Measurements from ENCODE around the gene TNIP2.

The TNIP2 gene

GRCh38 chr4:2771264-2771663 lies 15.1 kb upstream of the TNIP2 start:
- H3K27me3 ChIP-seq (ENCODE audit: insufficient read depth, low read length) = no peaks in the 10 kb centered on the region
- H3K4me1 ChIP-seq (ENCODE audit: control insufficient read depth in 1 of 2, insufficient read depth in 2 of 2, low read length in 2 of 2) = peaks cover 7 to 10% of the 10 kb centered on the region in 2 experiments
- H3K18ac ChIP-seq (ENCODE audit: low read length) = no peak overlapping the region
- no peak for DNase-seq
- no peak overlapping the region for H2BK120ac ChIP-seq (ENCODE audit: insufficient read depth, low read length, poor library complexity)
- H3K4ac ChIP-seq (ENCODE audit: low read depth, low read length) = no peak overlapping the region
- no peaks in the 10 kb centered on the region for H3K36me3 ChIP-seq (ENCODE audit: control insufficient read depth in 1 of 2, insufficient read depth in 2 of 2, low read length in 2 of 2)
- no peaks in the 10 kb centered on the region for H3K9me3 ChIP-seq (ENCODE audit: insufficient read depth, low read depth, low read length)
- no CpG with 5 or more reads among the region's 3 CpGs for WGBS (ENCODE audit: extremely low coverage, insufficient coverage, insufficient read length)
- H2AK5ac ChIP-seq (ENCODE audit: low read length) = no peak overlapping the region
- H3K79me2 ChIP-seq (ENCODE audit: control insufficient read depth, insufficient read depth, low read length, poor library complexity) = no peaks in the 10 kb centered on the region
- H4K91ac ChIP-seq (ENCODE audit: low read depth, low read length) = no peak overlapping the region
- no peak overlapping the region for H3K27ac ChIP-seq (ENCODE audit: low read depth, low read length)
- no peak overlapping the region for H2BK12ac ChIP-seq (ENCODE audit: low read length)
- no peak overlapping the region for H4K8ac ChIP-seq (ENCODE audit: low read depth, low read length)
- H3K9ac ChIP-seq (ENCODE audit: low read length) = no peak overlapping the region
- H2BK5ac ChIP-seq (ENCODE audit: low read depth, low read length, poor library complexity) = no peak overlapping the region
- no peaks in the 10 kb centered on the region for H3K79me1 ChIP-seq (ENCODE audit: low read length)
- H3K14ac ChIP-seq (ENCODE audit: low read length) = no peak overlapping the region
- no peak overlapping the region for H3K23ac ChIP-seq (ENCODE audit: low read length)
- no peak overlapping the region for H2AFZ ChIP-seq (ENCODE audit: insufficient read depth, low read length, poor library complexity)
- no peak overlapping the region for H3K4me3 ChIP-seq (ENCODE audit: low read depth, low read length)
- no peak overlapping the region for H3K4me2 ChIP-seq (ENCODE audit: low read length)
- no peak overlapping the region for H4K12ac ChIP-seq (ENCODE audit: low read depth, low read length)

GRCh38 chr4:2768921-2769336 lies 12.8 kb upstream of the TNIP2 start:
- no peak overlapping the region for H4K8ac ChIP-seq (ENCODE audit: low read depth, low read length)
- no peaks in the 10 kb centered on the region for H3K36me3 ChIP-seq (ENCODE audit: control insufficient read depth in 1 of 2, insufficient read depth in 2 of 2, low read length in 2 of 2)
- H2BK120ac ChIP-seq (ENCODE audit: insufficient read depth, low read length, poor library complexity) = no peak overlapping the region
- H3K14ac ChIP-seq (ENCODE audit: low read length) = no peak overlapping the region
- H3K4me1 ChIP-seq (ENCODE audit: control insufficient read depth in 1 of 2, insufficient read depth in 2 of 2, low read length in 2 of 2) = peaks cover 7 to 10% of the 10 kb centered on the region in 2 experiments
- H3K4me3 ChIP-seq (ENCODE audit: low read depth, low read length) = no peak overlapping the region
- no peak overlapping the region for H2BK12ac ChIP-seq (ENCODE audit: low read length)
- DNase-seq = no peak
- no peak overlapping the region for H4K12ac ChIP-seq (ENCODE audit: low read depth, low read length)
- no peaks in the 10 kb centered on the region for H3K79me2 ChIP-seq (ENCODE audit: control insufficient read depth, insufficient read depth, low read length, poor library complexity)
- no peak overlapping the region for H3K23ac ChIP-seq (ENCODE audit: low read length)
- H3K27me3 ChIP-seq (ENCODE audit: insufficient read depth, low read length) = no peaks in the 10 kb centered on the region
- no peak overlapping the region for H2AFZ ChIP-seq (ENCODE audit: insufficient read depth, low read length, poor library complexity)
- no peak overlapping the region for H3K27ac ChIP-seq (ENCODE audit: low read depth, low read length)
- no peaks in the 10 kb centered on the region for H3K79me1 ChIP-seq (ENCODE audit: low read length)
- WGBS (ENCODE audit: extremely low coverage, insufficient coverage, insufficient read length) = no CpG with 5 or more reads among the region's 15 CpGs
- no peak overlapping the region for H4K91ac ChIP-seq (ENCODE audit: low read depth, low read length)
- H3K9ac ChIP-seq (ENCODE audit: low read length) = no peak overlapping the region
- no peak overlapping the region for H3K4ac ChIP-seq (ENCODE audit: low read depth, low read length)
- H3K18ac ChIP-seq (ENCODE audit: low read length) = no peak overlapping the region
- H3K9me3 ChIP-seq (ENCODE audit: insufficient read depth, low read depth, low read length) = no peaks in the 10 kb centered on the region
- H2AK5ac ChIP-seq (ENCODE audit: low read length) = no peak overlapping the region
- no peak overlapping the region for H2BK5ac ChIP-seq (ENCODE audit: low read depth, low read length, poor library complexity)
- H3K4me2 ChIP-seq (ENCODE audit: low read length) = no peak overlapping the region

- H2AK5ac ChIP-seq (ENCODE audit: low read length) = no peak overlapping the region
- no peak for DNase-seq
- H2BK12ac ChIP-seq (ENCODE audit: low read length) = no peak overlapping the region
- WGBS (ENCODE audit: extremely low coverage, insufficient coverage, insufficient read length) = no CpG with 5 or more reads among the region's 9 CpGs
- H3K14ac ChIP-seq (ENCODE audit: low read length) = no peak overlapping the region
- no peak overlapping the region for H4K8ac ChIP-seq (ENCODE audit: low read depth, low read length)
- H3K4me2 ChIP-seq (ENCODE audit: low read length) = no peak overlapping the region
- H3K36me3 ChIP-seq (ENCODE audit: control insufficient read depth in 1 of 2, insufficient read depth in 2 of 2, low read length in 2 of 2) = no peaks in the 10 kb centered on the region
- H4K91ac ChIP-seq (ENCODE audit: low read depth, low read length) = no peak overlapping the region
- no peak overlapping the region for H3K4me3 ChIP-seq (ENCODE audit: low read depth, low read length)
- no peak overlapping the region for H3K9ac ChIP-seq (ENCODE audit: low read length)
- H2BK120ac ChIP-seq (ENCODE audit: insufficient read depth, low read length, poor library complexity) = no peak overlapping the region
- H3K27me3 ChIP-seq (ENCODE audit: insufficient read depth, low read length) = no peaks in the 10 kb centered on the region
- H3K4ac ChIP-seq (ENCODE audit: low read depth, low read length) = no peak overlapping the region
- no peak overlapping the region for H2BK5ac ChIP-seq (ENCODE audit: low read depth, low read length, poor library complexity)
- no peak overlapping the region for H4K12ac ChIP-seq (ENCODE audit: low read depth, low read length)
- no peak overlapping the region for H2AFZ ChIP-seq (ENCODE audit: insufficient read depth, low read length, poor library complexity)
- no peak overlapping the region for H3K27ac ChIP-seq (ENCODE audit: low read depth, low read length)
- peaks cover 7 to 10% of the 10 kb centered on the region in 2 experiments for H3K4me1 ChIP-seq (ENCODE audit: control insufficient read depth in 1 of 2, insufficient read depth in 2 of 2, low read length in 2 of 2)
- no peaks in the 10 kb centered on the region for H3K79me2 ChIP-seq (ENCODE audit: control insufficient read depth, insufficient read depth, low read length, poor library complexity)
- H3K79me1 ChIP-seq (ENCODE audit: low read length) = no peaks in the 10 kb centered on the region
- H3K23ac ChIP-seq (ENCODE audit: low read length) = no peak overlapping the region
- H3K9me3 ChIP-seq (ENCODE audit: insufficient read depth, low read depth, low read length) = no peaks in the 10 kb centered on the region
- H3K18ac ChIP-seq (ENCODE audit: low read length) = no peak overlapping the region
These were observed 12.0 kb upstream of the TNIP2 start for GRCh38 chr4:2768124-2768523.

- H3K14ac ChIP-seq (ENCODE audit: low read length) = no peak overlapping the region
- WGBS (ENCODE audit: extremely low coverage, insufficient coverage, insufficient read length) = no CpG with 5 or more reads among the region's 11 CpGs
- H2BK12ac ChIP-seq (ENCODE audit: low read length) = no peak overlapping the region
These were observed 11.6 kb upstream of the TNIP2 start for GRCh38 chr4:2767705-2768074.

More at GRCh38 chr4:2767705-2768074, 11.6 kb upstream of the TNIP2 start:
- H3K36me3 ChIP-seq (ENCODE audit: control insufficient read depth in 1 of 2, insufficient read depth in 2 of 2, low read length in 2 of 2) = no peaks in the 10 kb centered on the region
- H4K12ac ChIP-seq (ENCODE audit: low read depth, low read length) = no peak overlapping the region
- no peak overlapping the region for H2AFZ ChIP-seq (ENCODE audit: insufficient read depth, low read length, poor library complexity)
- H3K4me3 ChIP-seq (ENCODE audit: low read depth, low read length) = peak overlapping the region; percentile 15
- no peak overlapping the region for H3K18ac ChIP-seq (ENCODE audit: low read length)
- no peak overlapping the region for H3K9ac ChIP-seq (ENCODE audit: low read length)
- no peak overlapping the region for H3K27ac ChIP-seq (ENCODE audit: low read depth, low read length)
- no peak overlapping the region for H4K91ac ChIP-seq (ENCODE audit: low read depth, low read length)
- no peak for DNase-seq
- H3K79me1 ChIP-seq (ENCODE audit: low read length) = no peaks in the 10 kb centered on the region
- H3K4ac ChIP-seq (ENCODE audit: low read depth, low read length) = no peak overlapping the region
- no peaks in the 10 kb centered on the region for H3K79me2 ChIP-seq (ENCODE audit: control insufficient read depth, insufficient read depth, low read length, poor library complexity)
- H2BK5ac ChIP-seq (ENCODE audit: low read depth, low read length, poor library complexity) = no peak overlapping the region
- H3K9me3 ChIP-seq (ENCODE audit: insufficient read depth, low read depth, low read length) = no peaks in the 10 kb centered on the region
- no peak overlapping the region for H3K23ac ChIP-seq (ENCODE audit: low read length)
- peaks cover 7 to 10% of the 10 kb centered on the region in 2 experiments for H3K4me1 ChIP-seq (ENCODE audit: control insufficient read depth in 1 of 2, insufficient read depth in 2 of 2, low read length in 2 of 2)
- no peak overlapping the region for H2AK5ac ChIP-seq (ENCODE audit: low read length)
- H3K27me3 ChIP-seq (ENCODE audit: insufficient read depth, low read length) = no peaks in the 10 kb centered on the region
- no peak overlapping the region for H2BK120ac ChIP-seq (ENCODE audit: insufficient read depth, low read length, poor library complexity)
- no peak overlapping the region for H4K8ac ChIP-seq (ENCODE audit: low read depth, low read length)
- H3K4me2 ChIP-seq (ENCODE audit: low read length) = no peak overlapping the region

Measured in trophoblast cell (in vitro differentiated cells and primary cell).